ENCODE measurements around the gene TRDMT1. TPM values are rescaled to one million over a fixed set of nuclear protein-coding genes. Genes with fewer than 3 reads are reported as not detected.

TRDMT1 gene
- total RNA-seq, 1 experiment from 2014 or later: 20.2 TPM

GRCh38 chr10:17250736-17251135, 49.3 kb upstream of the TRDMT1 start:
- Histone ChIP-seq H3K4me2 (ENCODE audit: insufficient read depth, insufficient read length, low read length) (no peak overlapping the region), H3K23ac (ENCODE audit: insufficient read length, low read depth, low read length) (no peak overlapping the region), H3K79me1 (ENCODE audit: insufficient read depth, low read depth, low read length, poor library complexity, severe bottlenecking) (no peaks in the 10 kb centered on the region), H3K4ac (ENCODE audit: low read depth, low read length) (no peak overlapping the region), H3K27me3 (ENCODE audit: insufficient read depth, low read length) (no peaks in the 10 kb centered on the region), H4K5ac (ENCODE audit: insufficient read length, low read depth, low read length) (no peak overlapping the region), H2BK15ac (ENCODE audit: low read depth, low read length) (no peak overlapping the region), H4K91ac (ENCODE audit: insufficient read length, low read depth, low read length) (no peak overlapping the region), H3K9ac (ENCODE audit: extremely low read depth, insufficient read length, low read length) (no peak overlapping the region), H3K23me2 (ENCODE audit: insufficient read length, low read depth, low read length, poor library complexity, severe bottlenecking) (no peaks in the 10 kb centered on the region), H3K4me1 (ENCODE audit: insufficient read depth, low read length) (no peaks in the 10 kb centered on the region), H2AFZ (ENCODE audit: low read length) (no peak overlapping the region), H2BK12ac (ENCODE audit: insufficient read length, low read depth, low read length) (no peak overlapping the region), H4K8ac (replicated peaks; ENCODE audit: insufficient read length, low read depth, low read length) (no peak overlapping the region), H3K9me3 (ENCODE audit: control insufficient read depth, low read depth, low read length) (peaks cover 12% of the 10 kb centered on the region), H3T11ph (ENCODE audit: low read length) (no peak overlapping the region), H3K27ac (ENCODE audit: insufficient read length, low read depth, low read length) (no peak overlapping the region), H2BK20ac (ENCODE audit: low read depth, low read length, poor library complexity, severe bottlenecking) (no peak overlapping the region), H3K56ac (ENCODE audit: insufficient read length, low read depth, low read length) (no peak overlapping the region), H2BK5ac (ENCODE audit: insufficient read length, low read length) (no peak overlapping the region), H3K18ac (ENCODE audit: insufficient read length, low read depth, low read length) (no peak overlapping the region), H2AK5ac (ENCODE audit: insufficient read length, low read length) (no peak overlapping the region), H3K79me2 (ENCODE audit: insufficient read depth, low read length) (no peaks in the 10 kb centered on the region), H2BK120ac (ENCODE audit: low read depth, low read length, poor library complexity, severe bottlenecking) (no peak overlapping the region), H4K20me1 (ENCODE audit: control insufficient read depth, insufficient read depth, insufficient read length) (no peaks in the 10 kb centered on the region), H3K14ac (ENCODE audit: insufficient read depth, low read length) (no peak overlapping the region)
- H3K27ac Mint-ChIP-seq: no peak overlapping the region
- no peak for DNase-seq
- H3K36me3 Mint-ChIP-seq (ENCODE audit: insufficient read depth in 1 of 3, low read depth in 3 of 3): peaks cover 5 to 23% (median 10%) of the 10 kb centered on the region in 3 experiments; a peak in 6 of 7 replicates
- H3K9me3 Mint-ChIP-seq: peaks cover 13 to 27% of the 10 kb centered on the region in 2 experiments; a peak in 4 of 5 replicates
- H3K27me3 Mint-ChIP-seq (ENCODE audit: low read depth): no peaks in the 10 kb centered on the region
- no CpG with 5 or more reads among the region's 2 CpGs for WGBS (ENCODE audit: extremely low coverage, insufficient read length, low lambda C conversion rate)
- H3K4me3 Mint-ChIP-seq: no peak overlapping the region
- TF ChIP-seq, protein P1, sequence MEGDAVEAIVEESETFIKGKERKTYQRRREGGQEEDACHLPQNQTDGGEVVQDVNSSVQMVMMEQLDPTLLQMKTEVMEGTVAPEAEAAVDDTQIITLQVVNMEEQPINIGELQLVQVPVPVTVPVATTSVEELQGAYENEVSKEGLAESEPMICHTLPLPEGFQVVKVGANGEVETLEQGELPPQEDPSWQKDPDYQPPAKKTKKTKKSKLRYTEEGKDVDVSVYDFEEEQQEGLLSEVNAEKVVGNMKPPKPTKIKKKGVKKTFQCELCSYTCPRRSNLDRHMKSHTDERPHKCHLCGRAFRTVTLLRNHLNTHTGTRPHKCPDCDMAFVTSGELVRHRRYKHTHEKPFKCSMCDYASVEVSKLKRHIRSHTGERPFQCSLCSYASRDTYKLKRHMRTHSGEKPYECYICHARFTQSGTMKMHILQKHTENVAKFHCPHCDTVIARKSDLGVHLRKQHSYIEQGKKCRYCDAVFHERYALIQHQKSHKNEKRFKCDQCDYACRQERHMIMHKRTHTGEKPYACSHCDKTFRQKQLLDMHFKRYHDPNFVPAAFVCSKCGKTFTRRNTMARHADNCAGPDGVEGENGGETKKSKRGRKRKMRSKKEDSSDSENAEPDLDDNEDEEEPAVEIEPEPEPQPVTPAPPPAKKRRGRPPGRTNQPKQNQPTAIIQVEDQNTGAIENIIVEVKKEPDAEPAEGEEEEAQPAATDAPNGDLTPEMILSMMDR (conservative IDR thresholded peaks at IDR 0.05): no peak
- H3K4me1 Mint-ChIP-seq: peaks cover 3 to 4% of the 10 kb centered on the region in 2 experiments; a peak in 3 of 4 replicates

Measured in H9 (cell line).